Natural killer cell (primary cell): ENCODE results near the gene ZDHHC20. TPM values are rescaled to one million over a fixed set of nuclear protein-coding genes. Genes with fewer than 3 reads are reported as not detected.

ENCODE experiments used
- ATAC-seq, 3 donors: fragments of 150-1000 bp in 2 of 3; fragments of 200-7000 bp in 1 of 3; cut with Tn5 transposase; 1 replicate in 1 of 3; 2 replicates in 2 of 3; pipeline ENCODE4 v1.10.0; 2021; ENCODE audit warnings: mild to moderate bottlenecking in 2 of 3, moderate library complexity in 2 of 3
- DNase-seq, 2 donors: peaks; one replicate each; pipeline versions ENCODE4 v3.0.0 to v3.0.0-alpha.2; 2013 to 2021; ENCODE audit warnings: mixed read lengths in 1 of 2
- H3K27ac ChIP-seq: one replicate; pipeline ENCODE4 v1.5.1; 2013; ENCODE audit warnings: mild to moderate bottlenecking, low read length
- H3K27me3 ChIP-seq: one replicate; pipeline ENCODE4 v1.6.1; 2013; ENCODE audit warnings: low read length; ENCODE audit not compliant: control insufficient read depth, insufficient read depth
- H3K36me3 ChIP-seq: one replicate; pipeline ENCODE4 v1.6.1; 2013; ENCODE audit warnings: low read length; ENCODE audit not compliant: control insufficient read depth, insufficient read depth
- H3K4me1 ChIP-seq: one replicate; pipeline ENCODE4 v1.6.1; 2013; ENCODE audit warnings: low read length; ENCODE audit not compliant: control insufficient read depth, insufficient read depth
- H3K4me3 ChIP-seq: one replicate; pipeline ENCODE4 v1.5.1; 2013; ENCODE audit warnings: low read length
- H3K9me3 ChIP-seq: one replicate; pipeline ENCODE4 v1.6.1; 2013; ENCODE audit warnings: low read length; ENCODE audit not compliant: control insufficient read depth, insufficient read depth
- H3K27ac Mint-ChIP-seq, 2 donors: one replicate each; pipeline ENCODE4 v1.8.0; 2022; ENCODE audit warnings: mild to moderate bottlenecking in 2 of 2, mixed read lengths in 2 of 2, moderate library complexity in 1 of 2
- H3K27me3 Mint-ChIP-seq, 2 donors: one replicate each; pipeline ENCODE4 v1.8.0; 2022; ENCODE audit warnings: low read depth in 2 of 2, mixed read lengths in 2 of 2
- H3K36me3 Mint-ChIP-seq: one replicate; pipeline ENCODE4 v1.8.0; 2022; ENCODE audit warnings: mixed read lengths
- H3K4me1 Mint-ChIP-seq, 2 donors: one replicate each; pipeline ENCODE4 v1.8.0; 2022; ENCODE audit warnings: mixed read lengths in 2 of 2
- H3K4me3 Mint-ChIP-seq: one replicate; pipeline ENCODE4 v1.8.0; 2022; ENCODE audit warnings: mild to moderate bottlenecking, moderate library complexity, mixed read lengths
- H3K9me3 Mint-ChIP-seq, 2 donors: one replicate each; pipeline ENCODE4 v1.8.0; 2022; ENCODE audit warnings: mixed read lengths in 2 of 2
- CTCF ChIP-seq: fragments of 200-600 bp; IDR thresholded peaks from one replicate; pipeline ENCODE4 v1.8.0; 2022; ENCODE audit warnings: antibody characterized with exemption
- WGBS: methylation state at CpG from one replicate; pipeline ENCODE4 v1.1.7; 2013; ENCODE audit warnings: missing lambda C conversion rate; ENCODE audit not compliant: insufficient coverage; 5-methylcytosine and 5-hydroxymethylcytosine counted together
- intact Hi-C: fragments of 100-400 bp; cut with micrococcal nuclease; formaldehyde crosslinking; loops from one replicate; pipeline ENCODE4 v1.14.2; 2022
- total RNA-seq, 4 donors: library from RNA; stranded (reverse); fragments of 120-200 nt in 1 of 4; gene quantifications; one replicate each; pipeline versions ENCODE4 v1.2.3 to v1.2.4, GENCODE V29; 2013 to 2022

Gene ZDHHC20
- total RNA-seq, 3 donors from 2014 or later (not counting 1 experiment from before 2014, with no cell fraction given) = 85.1 to 116 (median 93.4) TPM

- H3K4me3 ChIP-seq = no peak overlapping the region
- no peaks in the 10 kb centered on the region for H3K36me3 ChIP-seq
- Mint-ChIP-seq H3K36me3 (no peaks in the 10 kb centered on the region), H3K27me3 (no peaks in the 10 kb centered on the region), H3K4me3 (no peak overlapping the region), H3K9me3 (no peaks in the 10 kb centered on the region), H3K4me1 (no peaks in the 10 kb centered on the region), H3K27ac (no peak overlapping the region)
- no peak for ATAC-seq
- no peaks in the 10 kb centered on the region for H3K27me3 ChIP-seq
- no peaks in the 10 kb centered on the region for H3K9me3 ChIP-seq
- WGBS = no CpG with 5 or more reads among the region's 2 CpGs
- DNase-seq = no peak
- H3K27ac ChIP-seq = no peak overlapping the region
- intact Hi-C loops = no loop called here
- peaks cover 4% of the 10 kb centered on the region for H3K4me1 ChIP-seq
- TF ChIP-seq CTCF = no peak
Observed at GRCh38 chr13:21333186-21333585, 125.9 kb downstream of the ZDHHC20 start.

GRCh38 chr13:21330126-21330861 lies 128.8 kb downstream of the ZDHHC20 start:
- Mint-ChIP-seq H3K4me3 (no peak overlapping the region), H3K27ac (no peak overlapping the region), H3K27me3 (no peaks in the 10 kb centered on the region), H3K4me1 (peaks cover 5 to 7% of the 10 kb centered on the region in 2 donors), H3K9me3 (no peaks in the 10 kb centered on the region), H3K36me3 (no peaks in the 10 kb centered on the region)
- no peaks in the 10 kb centered on the region for H3K9me3 ChIP-seq
- no peak overlapping the region for H3K4me3 ChIP-seq
- H3K27ac ChIP-seq = no peak overlapping the region
- ATAC-seq = peak in 2 of 3 donors; percentile 29 to 55
- peaks cover 14% of the 10 kb centered on the region for H3K4me1 ChIP-seq
- intact Hi-C loops = no loop called here
- H3K36me3 ChIP-seq = no peaks in the 10 kb centered on the region
- no peaks in the 10 kb centered on the region for H3K27me3 ChIP-seq
- WGBS = 57% methylated on average over 8 of the region's 8 CpGs
- peak in 1 of 2 donors; percentile 8 for DNase-seq
- TF ChIP-seq CTCF = no peak

GRCh38 chr13:21328836-21329477 lies 130.1 kb downstream of the ZDHHC20 start:
- H3K4me1 ChIP-seq = peaks cover 14% of the 10 kb centered on the region
- H3K27me3 ChIP-seq = no peaks in the 10 kb centered on the region
- no peaks in the 10 kb centered on the region for H3K9me3 ChIP-seq
- H3K27ac ChIP-seq = no peak overlapping the region
- no peaks in the 10 kb centered on the region for H3K36me3 Mint-ChIP-seq
- no peak overlapping the region for H3K4me3 Mint-ChIP-seq
- H3K27ac Mint-ChIP-seq = no peak overlapping the region
- peaks cover 5 to 9% of the 10 kb centered on the region in 2 donors for H3K4me1 Mint-ChIP-seq
- H3K4me3 ChIP-seq = no peak overlapping the region
- ATAC-seq = no peak
- intact Hi-C loops = no loop called here
- H3K9me3 Mint-ChIP-seq = no peaks in the 10 kb centered on the region
- DNase-seq = no peak
- no peak for TF ChIP-seq CTCF
- no peaks in the 10 kb centered on the region for H3K27me3 Mint-ChIP-seq
- 59% methylated on average over 5 of the region's 6 CpGs for WGBS
- H3K36me3 ChIP-seq = no peaks in the 10 kb centered on the region
